ENCODE results near the gene NAPSA.
"Not testable (repeated sequence)": the region's sequence is repeated elsewhere in the genome, so short reads cannot be mapped to it uniquely, and the experiment has no call there.

Gene NAPSA

DNA sequence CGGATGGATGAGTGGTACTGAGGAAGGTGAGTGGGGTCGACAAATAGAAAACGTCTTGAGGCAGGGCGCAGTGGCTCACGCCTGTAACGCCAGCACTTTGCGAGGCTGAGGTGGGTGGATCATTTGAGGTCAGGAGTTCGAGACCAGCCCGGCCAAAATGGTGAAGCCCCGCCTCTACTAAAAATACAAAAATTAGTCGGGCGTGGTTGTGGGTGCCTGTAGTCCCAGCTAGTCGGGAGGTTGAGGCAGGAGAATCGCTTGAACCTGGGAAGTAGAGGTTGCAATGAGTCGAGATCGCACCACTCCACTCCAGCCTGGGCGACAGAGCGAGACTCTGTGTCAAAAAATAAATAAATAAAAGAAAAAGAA lies 35.5 kb downstream of the NAPSA start:
- not testable (repeated sequence) for DNase-seq

DNA sequence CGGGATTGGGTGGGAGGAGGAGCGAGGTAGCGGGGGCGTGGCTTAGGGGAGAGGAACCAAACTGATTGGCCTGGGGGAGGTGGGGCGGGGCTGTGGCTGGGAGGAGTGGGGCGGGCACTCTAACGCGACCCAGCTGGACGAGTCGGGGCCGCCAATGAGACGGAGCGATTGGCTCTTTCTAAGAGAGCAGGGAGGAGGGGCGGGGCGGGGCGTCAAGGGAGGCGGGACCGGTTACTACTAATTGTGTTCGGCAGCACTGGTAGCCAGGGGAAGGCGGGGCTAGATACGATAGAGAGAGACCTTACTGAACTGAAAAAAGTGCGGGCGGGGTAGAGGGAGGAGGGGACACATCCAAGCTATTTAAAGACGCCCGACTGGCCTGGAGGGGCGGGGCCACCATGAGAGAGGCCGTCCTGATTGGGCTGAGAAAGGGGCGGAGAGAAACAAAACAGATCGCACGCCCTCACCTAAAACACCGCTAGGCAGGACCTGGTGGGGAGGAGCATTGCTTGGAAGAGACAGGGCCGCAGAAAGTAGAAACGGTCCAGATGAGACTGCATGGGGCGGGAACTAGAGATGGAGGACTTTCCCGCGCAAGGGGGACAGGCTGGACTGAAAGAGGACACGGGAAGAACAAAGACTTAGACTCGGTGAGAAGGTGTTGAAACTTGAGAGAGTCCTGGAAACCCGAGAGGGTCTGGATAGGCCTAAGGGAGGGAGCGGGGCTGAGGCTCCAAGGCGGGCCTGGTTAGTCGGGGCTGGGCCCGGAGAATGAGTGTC lies 36.1 kb downstream of the NAPSA start, which contains the start of gene KCNC3:
Gene KCNC3, minus strand, starts transcription at position 232 of the 780 bp plus-strand sequence. CDS start 295 bp downstream, outside the sequence.
- DNase-seq, result peak; percentile 100

DNA sequence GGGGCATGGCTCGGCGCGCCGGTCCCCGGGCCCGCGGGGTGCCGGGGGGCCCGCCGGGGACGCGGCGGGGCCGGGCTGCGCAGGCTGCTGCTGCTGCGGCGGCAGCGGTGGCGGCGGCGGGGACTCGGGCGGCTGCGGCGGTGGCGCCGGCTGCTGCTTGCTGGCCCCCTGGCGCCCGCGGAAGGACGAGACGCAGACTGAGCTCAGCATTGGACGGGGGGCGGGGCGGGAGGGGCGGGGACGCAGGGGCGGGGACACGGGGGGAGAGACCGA lies 36.6 kb downstream of the NAPSA start:
- no peak for DNase-seq

DNA sequence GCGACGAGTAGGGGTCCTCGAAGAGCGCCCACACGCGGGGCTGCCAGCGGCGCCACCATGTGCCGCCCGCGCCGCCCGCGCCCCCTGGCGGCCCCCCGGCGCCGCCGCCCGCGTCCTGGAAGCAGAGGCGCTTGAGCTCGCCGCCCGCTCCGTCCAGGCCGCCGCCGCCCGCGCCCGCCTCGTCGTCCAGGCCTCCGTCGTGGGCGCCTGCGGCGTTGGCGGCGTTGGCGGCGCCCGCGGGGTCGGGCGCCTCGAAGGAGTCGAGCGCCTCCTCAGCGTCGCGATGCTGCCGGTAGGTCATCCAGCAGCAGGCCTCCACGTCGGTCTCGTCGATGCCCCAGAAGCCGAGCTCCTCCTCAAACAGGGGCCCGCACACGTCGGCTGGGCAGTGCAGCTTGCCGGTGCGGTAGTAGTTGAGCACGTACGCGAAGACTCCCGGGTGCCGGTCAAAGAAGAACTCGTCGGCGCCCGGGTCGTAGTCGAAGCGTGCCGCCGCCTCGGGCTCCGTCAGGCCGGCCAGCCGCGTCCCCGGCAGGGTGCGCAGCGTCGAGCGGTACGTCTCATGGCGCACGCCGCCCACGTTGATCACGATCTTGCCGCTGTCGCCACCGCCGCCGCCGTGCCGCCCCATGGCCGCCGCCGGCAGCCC lies 37.1 kb downstream of the NAPSA start:
- DNase-seq, result peak; percentile 66

DNA sequence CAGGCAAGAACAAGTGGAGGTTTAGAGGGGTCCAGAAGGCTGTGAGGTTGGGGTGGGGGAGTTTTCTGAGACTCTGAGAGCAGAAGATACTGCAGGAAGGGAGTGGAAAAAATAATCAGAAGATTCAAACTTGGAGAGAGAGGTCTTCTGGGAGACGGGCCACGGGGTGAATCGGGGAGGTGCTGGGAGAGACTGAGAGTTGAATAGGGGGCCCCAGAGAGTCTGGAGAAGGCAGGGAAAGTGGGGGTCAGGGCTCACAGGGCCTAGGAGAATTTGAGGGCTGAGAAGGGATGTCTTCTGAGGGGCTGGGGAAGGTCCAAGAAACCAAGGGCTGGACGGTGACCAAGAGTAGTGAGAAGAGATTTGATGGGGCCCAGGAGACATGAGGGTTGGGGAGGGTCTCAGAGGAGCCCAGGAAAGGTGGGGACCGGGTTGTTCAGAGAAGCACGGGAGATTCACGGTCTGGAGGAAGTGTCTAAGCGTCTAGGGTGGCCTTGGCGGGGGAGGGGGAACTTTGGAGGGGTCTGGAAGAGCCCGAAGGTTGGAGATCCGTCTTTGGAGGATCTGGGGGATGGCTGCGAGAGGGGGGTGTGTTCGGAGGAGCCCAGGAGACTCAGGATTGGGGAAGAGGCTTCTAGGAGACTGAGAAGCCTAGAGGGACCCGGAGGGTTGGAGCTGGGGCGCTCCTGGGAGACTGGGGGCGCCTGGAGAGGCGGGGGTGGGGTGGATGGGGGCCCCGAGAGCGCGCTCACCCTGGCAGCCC lies 37.8 kb downstream of the NAPSA start:
- no peak for DNase-seq

- peak; percentile 5 for DNase-seq
Observed at GRCh38 chr19:50327013-50327412, 38.4 kb downstream of the NAPSA start.

- DNase-seq, result no peak
Observed at GRCh38 chr19:50326101-50326664, 39.3 kb downstream of the NAPSA start.

DNA sequence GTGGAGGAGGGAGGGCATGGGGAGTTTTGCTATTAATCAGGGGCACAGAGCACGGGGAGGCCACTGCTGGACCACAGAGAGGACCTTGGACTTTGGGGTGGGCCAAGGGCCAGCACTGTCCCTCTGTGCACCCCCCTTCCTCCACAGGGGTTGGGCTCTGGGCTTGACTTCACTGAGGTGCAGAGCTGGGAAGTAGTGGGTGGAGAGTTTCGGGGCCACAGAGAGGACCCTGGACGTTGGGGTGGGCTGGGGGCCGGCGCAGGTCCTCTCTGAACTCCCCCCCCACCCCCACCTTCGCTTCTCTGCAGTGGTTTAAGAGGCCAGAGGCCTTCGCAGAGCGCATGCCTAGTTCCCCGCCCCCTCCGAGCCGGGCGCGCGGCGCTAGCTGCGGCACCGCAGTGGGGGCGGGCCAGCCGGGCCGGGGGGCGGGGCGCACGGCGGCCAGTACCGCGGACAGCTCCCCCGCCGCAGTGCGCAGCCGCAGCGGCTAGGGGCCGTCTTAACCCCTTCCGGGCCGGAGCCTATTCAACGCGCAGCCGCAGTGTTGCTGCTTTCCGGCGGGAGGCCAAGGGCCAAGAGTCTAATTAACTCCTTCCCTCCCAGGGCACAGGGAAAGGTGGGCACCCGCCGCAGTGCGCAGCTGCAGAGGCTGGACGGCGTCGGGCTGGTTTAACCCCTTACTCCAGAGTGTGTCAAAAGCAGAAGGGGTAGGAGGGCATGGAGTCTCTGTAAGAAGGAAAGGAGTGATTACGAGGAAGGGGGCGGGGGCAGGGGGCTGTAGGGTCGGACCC lies 39.9 kb downstream of the NAPSA start:
- peak; percentile 94 for DNase-seq

DNA sequence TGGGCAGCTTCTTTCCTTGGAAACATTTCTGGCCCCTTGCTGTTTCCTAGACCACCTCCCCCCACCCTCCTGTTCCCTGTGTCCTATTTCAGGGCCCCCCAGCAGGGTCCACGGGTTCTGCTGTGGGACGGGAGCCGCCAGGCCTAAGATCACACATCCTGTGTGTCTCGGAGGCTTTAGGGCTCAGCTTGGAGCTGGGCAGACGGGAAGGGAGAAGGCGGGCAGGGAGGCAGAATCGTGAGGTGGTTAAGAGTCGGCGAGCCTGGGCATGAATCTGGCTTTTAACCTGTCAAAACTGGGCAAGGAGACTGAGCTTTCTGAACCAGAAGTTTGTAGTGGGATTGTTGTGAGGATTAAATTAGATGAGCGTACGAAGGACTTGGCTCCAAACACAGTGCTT lies 41.1 kb downstream of the NAPSA start:
- no peak for DNase-seq

- DNase-seq, result no peak
Observed at GRCh38 chr19:50323782-50324133, 41.7 kb downstream of the NAPSA start.

DNA sequence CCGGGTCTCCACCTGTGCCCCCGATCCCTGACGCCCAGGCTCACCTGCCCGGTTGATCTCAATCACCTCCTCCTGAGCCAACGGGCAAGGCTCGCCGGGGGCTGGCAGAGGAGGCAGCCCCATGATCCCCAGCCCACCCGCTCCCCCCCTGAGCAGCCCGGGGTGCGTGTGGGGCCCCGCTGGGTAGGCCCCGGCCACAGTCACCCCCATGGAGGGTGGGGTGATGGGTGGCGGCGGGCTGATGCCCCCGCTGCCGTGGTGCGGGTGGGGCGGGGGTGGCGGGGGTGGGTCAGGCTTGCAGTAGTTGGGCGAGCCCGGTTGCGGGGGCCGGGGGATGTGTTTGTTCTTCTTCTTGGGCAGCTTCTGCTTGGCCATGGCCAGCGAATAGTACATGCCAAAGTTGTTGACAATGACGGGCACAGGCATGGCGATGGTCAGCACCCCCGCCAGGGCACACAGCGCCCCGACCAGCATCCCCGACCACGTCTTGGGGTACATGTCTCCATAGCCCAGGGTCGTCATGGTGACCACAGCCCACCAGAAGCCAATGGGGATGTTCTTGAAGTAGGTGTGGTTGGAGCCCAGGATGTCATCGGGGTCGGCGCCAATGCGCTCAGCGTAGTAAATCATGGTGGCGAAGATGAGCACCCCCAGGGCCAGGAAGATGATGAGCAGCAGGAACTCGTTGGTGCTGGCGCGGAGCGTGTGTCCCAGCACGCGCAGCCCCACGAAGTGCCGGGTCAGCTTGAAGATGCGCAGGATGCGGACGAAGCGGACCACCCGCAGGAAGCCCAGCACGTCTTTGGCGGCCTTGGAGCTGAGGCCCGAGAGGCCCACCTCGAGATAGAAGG lies 42.3 kb downstream of the NAPSA start:
- DNase-seq, result no peak

DNA sequence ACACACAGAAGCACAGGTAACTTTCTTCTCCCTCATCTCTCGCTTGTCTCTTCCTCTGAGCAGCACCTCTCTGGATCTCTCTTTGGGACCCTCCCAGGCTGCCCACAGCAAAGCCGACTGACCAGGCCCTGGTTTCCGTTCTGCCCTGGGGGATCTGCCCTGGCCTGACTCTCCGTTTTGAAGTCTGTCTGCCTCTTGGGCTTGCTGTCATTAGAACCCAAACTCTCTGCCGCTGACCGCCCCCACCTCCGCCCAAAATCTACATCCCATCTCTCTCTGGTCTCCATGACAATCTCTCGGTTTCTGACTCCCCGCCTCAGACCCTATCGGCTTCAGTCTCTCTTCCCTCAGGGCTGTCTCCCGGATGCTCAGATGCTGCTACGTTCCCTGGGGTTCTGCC lies 43.2 kb downstream of the NAPSA start:
- DNase-seq, result no peak

- no peak for DNase-seq
Observed at GRCh38 chr19:50321831-50322230, 43.6 kb downstream of the NAPSA start.

DNA sequence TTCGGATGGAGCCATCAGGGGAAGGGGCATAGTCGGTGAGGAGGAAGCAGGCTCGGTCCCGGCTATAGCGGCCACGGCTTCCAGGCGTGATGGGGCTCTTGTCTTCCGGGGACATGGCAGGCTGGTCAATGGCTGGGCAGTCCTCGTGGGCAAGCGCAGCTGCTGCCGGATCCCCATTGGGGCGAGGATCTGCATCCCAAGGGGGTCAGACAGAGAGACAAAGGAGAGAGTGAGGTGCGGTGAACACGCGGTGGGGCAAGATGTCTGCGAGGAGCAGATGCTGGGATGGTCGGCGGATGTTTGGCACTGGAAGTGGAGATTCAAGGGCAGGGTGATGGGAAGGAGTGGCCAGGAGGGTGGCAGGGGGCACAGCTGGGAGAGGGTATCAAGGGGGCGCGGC lies 44.8 kb downstream of the NAPSA start:
- DNase-seq, result no peak

GRCh38 chr19:50320051-50320450 lies 45.4 kb downstream of the NAPSA start:
- DNase-seq, result no peak

GRCh38 chr19:50319156-50319555 lies 46.3 kb downstream of the NAPSA start:
- no peak for DNase-seq

GRCh38 chr19:50318438-50318837 lies 47.0 kb downstream of the NAPSA start:
- DNase-seq, result no peak

DNA sequence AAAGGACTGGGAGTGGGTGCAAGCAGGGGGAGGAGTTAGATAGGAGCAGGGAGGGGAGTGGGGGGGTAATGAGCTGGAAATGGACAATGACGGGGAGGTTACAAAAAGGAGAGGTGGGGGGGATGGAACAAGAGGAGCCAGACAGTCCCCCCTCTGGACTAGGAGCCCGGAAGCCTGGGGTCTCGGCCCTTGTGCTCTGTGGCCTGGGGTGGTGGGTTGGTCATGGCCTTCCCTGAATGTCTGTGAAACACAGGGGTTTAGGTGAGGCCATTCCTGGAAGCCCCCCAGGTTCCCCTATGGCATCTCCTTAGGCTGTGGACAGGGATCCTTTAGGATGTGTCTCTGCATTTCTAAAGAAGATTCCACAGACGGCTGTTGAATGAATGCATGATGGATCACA lies 48.3 kb downstream of the NAPSA start:
- no peak for DNase-seq

DNA sequence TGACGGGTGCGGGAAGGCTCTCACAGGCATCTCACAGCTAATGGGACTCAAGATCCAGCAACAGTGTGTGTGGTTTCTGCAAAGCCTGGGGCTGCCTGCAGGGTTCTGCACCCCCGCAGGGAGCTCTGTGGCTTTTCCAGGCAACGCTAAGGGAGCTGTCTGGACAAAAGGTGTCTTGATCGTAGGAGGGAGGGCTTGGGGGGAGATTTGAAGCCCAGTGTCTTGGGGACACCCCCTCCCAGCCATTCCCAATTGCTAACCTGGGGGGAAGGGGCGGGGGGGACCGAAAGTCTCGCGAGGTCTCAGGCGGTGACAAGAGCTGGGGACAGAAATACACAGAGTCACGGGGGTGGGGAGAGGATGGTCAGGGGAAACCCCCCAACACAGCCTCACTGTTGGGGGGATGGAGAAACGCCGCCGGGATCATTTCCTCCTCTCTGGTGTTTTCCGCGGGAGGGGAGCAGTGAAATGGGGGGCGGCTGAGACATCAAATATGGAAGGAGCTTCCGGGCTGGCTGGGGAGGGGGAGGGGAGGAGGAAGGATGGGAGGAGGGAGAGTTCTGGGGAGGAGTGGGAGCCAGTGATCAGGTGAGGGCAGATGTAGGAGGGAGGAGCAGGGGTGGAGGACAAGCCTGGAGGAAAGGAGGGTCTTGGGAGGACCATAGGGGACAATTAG lies 49.5 kb downstream of the NAPSA start:
- peak; percentile 88 for DNase-seq

- peak; percentile 80 for DNase-seq
Observed at GRCh38 chr19:50314724-50315708, 50.4 kb downstream of the NAPSA start.

Measured in eye (tissue), 1 donor.